Measurements from ENCODE around the gene USP22. TPM values are rescaled to one million over a fixed set of nuclear protein-coding genes. Genes with fewer than 3 reads are reported as not detected.
A peak's percentile ranks its signal among the peaks of the same experiment; 100 is the strongest.

Gene USP22
- total and polyA plus RNA-seq, 2 donors (not counting 1 experiment from before 2014, with no cell fraction given), result 235 TPM

- Histone ChIP-seq H3K79me2 (ENCODE audit: control insufficient read depth, insufficient read depth, low read length) (peaks cover 100% of the 10 kb centered on the region), H3K36me3 (ENCODE audit: control insufficient read depth, insufficient read depth, low read length) (peaks cover 19% of the 10 kb centered on the region), H3K4me1 (ENCODE audit: control insufficient read depth, extremely low read depth, insufficient read depth, low read length) (peaks cover 24% of the 10 kb centered on the region), H3K27ac (ENCODE audit: insufficient read depth, low read length) (peak overlapping the region; percentile 8), H4K20me1 (ENCODE audit: control insufficient read depth, extremely low read depth, insufficient read depth, low read length) (peaks cover 19% of the 10 kb centered on the region), H2AFZ (ENCODE audit: low read length) (no peak overlapping the region), H3K4me2 (ENCODE audit: extremely low read depth, insufficient read depth, low read length) (peak overlapping the region; percentile 29), H3K9ac (ENCODE audit: insufficient read depth, low read length) (no peak overlapping the region), H3K4me3 (replicated peaks in 1 of 4; ENCODE audit: control extremely low read depth in 1 of 4, insufficient read depth in 1 of 4, low read depth in 3 of 4, low read length in 4 of 4) (no peak overlapping the region), H3K9me3 (ENCODE audit: control insufficient read depth, insufficient read depth, low read depth, low read length) (no peaks in the 10 kb centered on the region), H3K27me3 (ENCODE audit: control insufficient read depth, insufficient read depth, low read length) (no peaks in the 10 kb centered on the region)
- peak; percentile 65 to 80 for DNase-seq (ENCODE audit: low read depth in 2 of 2)
- no peak for TF ChIP-seq EZH2 (IDR thresholded peaks at IDR 0.05; ENCODE audit: low read length, missing control alignments)
- no peak for TF ChIP-seq CTCF (conservative IDR thresholded peaks at IDR 0.05 in 1 of 2, IDR thresholded peaks at IDR 0.05 in 1 of 2; ENCODE audit: low read depth in 1 of 2, low read length in 2 of 2)
Measured at GRCh38 chr17:21029036-21029435, 13.8 kb downstream of the USP22 start.

GRCh38 chr17:21028192-21028591 lies 14.6 kb downstream of the USP22 start:
- no peaks in the 10 kb centered on the region for H3K9me3 ChIP-seq (ENCODE audit: control insufficient read depth, insufficient read depth, low read depth, low read length)
- H2AFZ ChIP-seq (ENCODE audit: low read length), result no peak overlapping the region
- no peak overlapping the region for H3K9ac ChIP-seq (ENCODE audit: insufficient read depth, low read length)
- no peak for DNase-seq (ENCODE audit: low read depth in 2 of 2)
- no peaks in the 10 kb centered on the region for H3K27me3 ChIP-seq (ENCODE audit: control insufficient read depth, insufficient read depth, low read length)
- H3K4me1 ChIP-seq (ENCODE audit: control insufficient read depth, extremely low read depth, insufficient read depth, low read length), result peaks cover 24% of the 10 kb centered on the region
- no peak overlapping the region for H3K4me2 ChIP-seq (ENCODE audit: extremely low read depth, insufficient read depth, low read length)
- H3K36me3 ChIP-seq (ENCODE audit: control insufficient read depth, insufficient read depth, low read length), result peaks cover 19% of the 10 kb centered on the region
- H3K79me2 ChIP-seq (ENCODE audit: control insufficient read depth, insufficient read depth, low read length), result peaks cover 100% of the 10 kb centered on the region
- H3K4me3 ChIP-seq (replicated peaks in 1 of 4; ENCODE audit: control extremely low read depth in 1 of 4, insufficient read depth in 1 of 4, low read depth in 3 of 4, low read length in 4 of 4), result no peak overlapping the region
- H4K20me1 ChIP-seq (ENCODE audit: control insufficient read depth, extremely low read depth, insufficient read depth, low read length), result peaks cover 17% of the 10 kb centered on the region
- H3K27ac ChIP-seq (ENCODE audit: insufficient read depth, low read length), result peak overlapping the region; percentile 18
- no peak for TF ChIP-seq EZH2 (IDR thresholded peaks at IDR 0.05; ENCODE audit: low read length, missing control alignments)

GRCh38 chr17:21027031-21027430 lies 15.8 kb downstream of the USP22 start:
- Histone ChIP-seq H3K4me1 (ENCODE audit: control insufficient read depth, extremely low read depth, insufficient read depth, low read length) (peaks cover 21% of the 10 kb centered on the region), H3K27ac (ENCODE audit: insufficient read depth, low read length) (no peak overlapping the region), H2AFZ (ENCODE audit: low read length) (no peak overlapping the region), H4K20me1 (ENCODE audit: control insufficient read depth, extremely low read depth, insufficient read depth, low read length) (peaks cover 14% of the 10 kb centered on the region), H3K36me3 (ENCODE audit: control insufficient read depth, insufficient read depth, low read length) (peaks cover 19% of the 10 kb centered on the region), H3K9ac (ENCODE audit: insufficient read depth, low read length) (no peak overlapping the region), H3K4me2 (ENCODE audit: extremely low read depth, insufficient read depth, low read length) (no peak overlapping the region), H3K27me3 (ENCODE audit: control insufficient read depth, insufficient read depth, low read length) (no peaks in the 10 kb centered on the region), H3K79me2 (ENCODE audit: control insufficient read depth, insufficient read depth, low read length) (peaks cover 100% of the 10 kb centered on the region), H3K9me3 (ENCODE audit: control insufficient read depth, insufficient read depth, low read depth, low read length) (no peaks in the 10 kb centered on the region), H3K4me3 (replicated peaks in 1 of 4; ENCODE audit: control extremely low read depth in 1 of 4, insufficient read depth in 1 of 4, low read depth in 3 of 4, low read length in 4 of 4) (no peak overlapping the region)
- DNase-seq (ENCODE audit: low read depth in 2 of 2), result no peak
- no peak for TF ChIP-seq EZH2 (IDR thresholded peaks at IDR 0.05; ENCODE audit: low read length, missing control alignments)
- no peak for TF ChIP-seq CTCF (conservative IDR thresholded peaks at IDR 0.05 in 1 of 2, IDR thresholded peaks at IDR 0.05 in 1 of 2; ENCODE audit: low read depth in 1 of 2, low read length in 2 of 2)
